Stimulated activated CD8-positive, alpha-beta memory T cell treated with anti-CD3 and anti-CD28 coated beads, Interleukin-4, amount 100 ng/mL, for 4 hours (primary cell): ENCODE results near the gene DDB1.
A peak's percentile ranks its signal among the peaks of the same experiment; 100 is the strongest.

Source experiments
- DNase-seq, 2 donors: peaks; one replicate each; pipeline ENCODE4 v3.0.0-alpha.2; 2020; ENCODE audit warnings: low read depth in 2 of 2, low spot score in 1 of 2

The DDB1 gene

DNA sequence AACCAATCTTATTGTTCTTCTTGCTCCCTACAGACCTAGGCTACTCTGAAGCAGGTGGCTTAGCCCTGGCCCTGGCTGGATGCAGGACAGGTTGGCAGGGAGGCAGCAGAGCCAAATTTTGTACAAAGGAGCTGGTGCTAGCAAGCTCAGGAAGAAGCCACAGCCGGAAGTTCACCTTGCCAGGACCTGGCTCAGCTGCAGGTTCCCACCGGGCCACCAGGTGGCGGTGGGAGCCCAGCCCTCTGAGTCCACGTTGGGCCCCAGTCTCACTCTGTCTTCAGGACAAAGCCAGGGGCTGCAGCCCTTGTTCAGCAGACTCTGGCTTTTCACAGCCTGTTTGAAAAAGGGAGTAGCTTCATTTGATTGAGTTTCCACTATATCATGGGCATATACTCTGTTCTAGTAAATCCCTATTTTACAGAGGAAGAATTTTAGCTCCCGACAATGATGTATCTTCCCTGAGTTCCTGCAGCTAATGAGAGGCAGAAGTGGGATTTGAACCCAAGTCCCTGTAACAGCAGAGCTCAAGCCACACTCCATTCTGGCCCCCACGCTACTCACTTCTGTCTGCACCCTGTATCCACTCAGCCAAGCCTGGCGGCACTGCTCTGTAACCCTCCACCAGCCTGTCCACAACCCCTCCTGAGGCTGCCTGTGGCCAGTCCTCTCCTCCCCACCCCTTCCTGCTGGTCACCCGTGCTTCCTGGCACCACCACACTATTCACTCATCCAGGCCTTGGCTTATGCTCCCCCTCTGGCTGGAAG lies 3.4 kb upstream of the DDB1 start:
- peak; percentile 51 to 55 for DNase-seq

- no peak for DNase-seq
Observed at GRCh38 chr11:61335355-61335710, 2.4 kb upstream of the DDB1 start.

DNA sequence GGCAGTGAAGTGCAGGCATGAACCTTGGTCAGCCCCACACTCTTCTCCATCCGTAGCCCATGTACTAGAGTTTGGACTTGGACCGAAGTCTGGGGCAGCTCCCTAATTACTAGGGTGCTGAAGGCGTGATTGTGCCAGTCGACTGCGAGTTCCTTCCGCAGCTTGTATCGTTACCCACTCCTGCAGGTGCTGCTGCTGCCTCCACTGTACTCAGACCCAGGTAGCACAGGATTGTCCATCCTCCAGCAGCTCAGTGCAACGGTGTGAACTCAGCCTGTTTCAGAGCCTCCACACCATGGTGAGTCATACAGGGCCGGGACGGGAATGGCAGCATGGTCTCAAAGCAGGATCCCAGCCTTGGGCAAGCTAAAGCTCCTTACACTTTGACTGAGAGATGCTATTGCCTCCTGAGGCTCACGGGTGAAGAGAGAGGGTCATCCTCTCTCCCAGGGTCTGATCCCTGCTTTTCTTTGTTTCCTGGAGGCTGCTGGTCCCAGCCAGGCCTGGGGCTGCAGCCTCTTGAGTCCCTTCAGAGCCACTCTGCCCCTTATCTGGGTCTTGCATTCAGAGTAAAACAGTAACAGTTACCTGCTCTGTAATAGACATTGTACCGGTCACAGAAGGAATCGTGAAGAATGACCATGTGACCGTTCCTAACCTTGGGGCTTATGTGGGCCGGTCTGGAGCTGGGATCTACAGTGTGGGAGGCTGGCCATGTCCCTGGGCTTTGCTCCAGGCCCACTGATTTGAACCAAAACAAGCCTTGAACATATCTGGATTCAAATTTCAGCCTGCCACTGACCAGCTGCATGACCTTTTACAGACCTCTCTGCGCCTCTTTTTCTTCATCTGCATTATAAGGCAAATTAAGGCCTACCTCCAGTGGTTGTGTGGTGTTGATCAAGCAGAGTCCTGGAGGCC lies 1.8 kb upstream of the DDB1 start:
- no peak for DNase-seq

- DNase-seq: no peak
Observed at GRCh38 chr11:61333550-61334433, 887 bp upstream of the DDB1 start.

DNA sequence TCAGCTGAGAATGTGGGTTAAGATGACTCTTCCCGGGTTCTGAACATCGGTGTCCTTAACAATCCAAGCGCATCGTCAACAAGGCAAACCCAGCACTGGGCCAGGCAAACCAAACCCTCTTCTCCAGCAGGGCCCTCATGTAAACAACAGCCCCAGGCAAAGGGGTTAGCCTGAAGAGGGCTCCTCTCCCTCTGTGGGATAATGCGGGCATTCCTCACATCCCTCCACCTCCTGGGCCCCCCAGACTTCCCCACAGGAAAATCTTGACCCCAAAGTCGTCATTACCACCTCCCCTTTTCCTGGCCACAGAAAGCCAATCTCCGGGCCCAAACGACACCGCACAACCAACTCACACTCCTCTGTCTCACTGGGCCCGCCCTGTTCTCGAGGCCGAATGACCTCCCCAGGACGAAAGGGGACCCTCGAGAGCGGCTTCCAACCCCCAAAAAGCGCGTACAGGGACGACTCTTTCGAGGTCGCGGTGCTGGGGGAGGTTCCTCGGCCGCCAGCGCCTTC lies 566 bp downstream of the DDB1 start:
- DNase-seq: no peak

- no peak for DNase-seq
Observed at GRCh38 chr11:61331651-61332050, 1.3 kb downstream of the DDB1 start.

GRCh38 chr11:61329871-61330270 lies 3.0 kb downstream of the DDB1 start:
- no peak for DNase-seq

DNA sequence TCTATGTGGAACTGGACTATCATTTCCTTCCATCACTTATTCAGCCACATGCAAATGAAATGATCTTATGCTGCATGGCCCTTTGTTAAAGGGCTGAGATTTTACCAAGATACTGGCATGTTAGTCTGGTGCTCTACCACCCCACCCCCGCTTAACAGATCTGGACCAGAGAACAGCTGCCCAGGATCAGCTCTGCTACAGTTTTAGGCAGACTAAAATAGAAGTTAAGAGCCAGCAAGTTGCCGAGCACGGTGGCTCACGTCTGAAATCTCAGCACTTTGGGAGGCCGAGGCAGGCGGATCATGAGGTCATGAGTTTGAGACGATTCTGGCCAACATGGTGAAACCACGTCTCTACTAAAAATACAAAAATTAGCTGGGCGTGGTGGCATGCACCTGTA lies 4.6 kb downstream of the DDB1 start:
- no peak for DNase-seq

GRCh38 chr11:61327669-61328071 lies 5.2 kb downstream of the DDB1 start:
- DNase-seq: no peak

GRCh38 chr11:61325649-61326414 lies 7.1 kb downstream of the DDB1 start:
- DNase-seq: no peak

- DNase-seq: no peak
Observed at GRCh38 chr11:61315260-61315659, 17.6 kb downstream of the DDB1 start.

DNA sequence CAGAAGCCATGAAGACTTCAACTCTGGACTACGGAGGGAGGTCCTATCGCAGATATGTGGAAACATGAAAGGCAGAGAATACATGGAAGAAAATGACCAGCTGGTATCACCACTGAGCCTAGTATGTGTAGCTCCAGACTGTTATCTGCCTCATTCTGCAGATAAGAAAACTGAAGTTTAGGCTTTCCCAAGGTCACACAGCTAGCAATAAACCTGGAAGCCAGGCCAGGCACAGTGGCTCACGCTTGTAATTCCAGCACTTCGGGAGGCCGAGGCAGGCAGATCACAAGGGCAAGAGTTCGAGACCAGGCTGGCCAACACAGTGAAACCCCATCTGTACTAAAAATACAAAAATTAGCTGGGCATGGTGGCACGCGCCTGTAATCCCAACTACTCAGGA lies 22.2 kb downstream of the DDB1 start:
- no peak for DNase-seq

GRCh38 chr11:61309739-61310138 lies 23.2 kb downstream of the DDB1 start:
- no peak for DNase-seq

GRCh38 chr11:61309141-61309540 lies 23.8 kb downstream of the DDB1 start:
- DNase-seq: no peak

DNA sequence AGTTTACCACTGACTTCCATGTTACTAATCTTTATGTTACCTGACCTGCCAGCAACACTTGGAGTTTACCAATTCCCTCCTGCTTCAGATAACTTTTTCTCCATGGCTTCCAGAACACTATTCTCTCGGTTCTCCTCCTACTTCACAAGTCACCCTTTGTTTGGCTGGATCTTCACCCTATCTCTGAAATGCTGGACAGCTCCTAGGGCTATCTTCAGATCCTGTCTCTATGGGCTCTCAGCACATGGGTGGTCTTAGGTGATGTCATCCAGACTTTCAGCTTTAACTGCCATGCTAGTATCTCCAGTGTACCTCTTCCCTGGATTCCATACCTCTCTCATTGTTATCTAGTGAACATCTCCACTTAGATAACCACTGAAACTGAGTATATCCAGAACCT lies 25.6 kb downstream of the DDB1 start:
- no peak for DNase-seq

DNA sequence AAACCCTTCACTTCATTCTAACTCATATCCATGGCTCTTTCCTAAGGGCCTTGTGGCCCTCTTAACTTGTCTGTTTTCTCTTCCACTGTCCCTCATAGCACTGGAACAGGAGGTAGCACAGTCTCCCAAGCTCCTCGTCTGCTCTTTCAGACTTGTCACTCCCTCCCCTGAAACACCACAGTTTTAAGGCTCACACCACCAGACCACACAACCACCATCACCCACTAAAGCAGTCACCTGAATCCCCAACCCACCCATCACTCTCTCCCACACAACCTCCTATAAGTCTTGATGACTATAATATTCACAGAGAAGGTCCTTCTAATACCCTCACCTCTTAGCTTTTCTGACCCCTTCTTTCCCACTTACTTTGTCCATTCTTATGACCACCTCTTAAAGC lies 26.7 kb downstream of the DDB1 start:
- DNase-seq: no peak

- no peak for DNase-seq
Observed at GRCh38 chr11:61305417-61305816, 27.5 kb downstream of the DDB1 start.

DNA sequence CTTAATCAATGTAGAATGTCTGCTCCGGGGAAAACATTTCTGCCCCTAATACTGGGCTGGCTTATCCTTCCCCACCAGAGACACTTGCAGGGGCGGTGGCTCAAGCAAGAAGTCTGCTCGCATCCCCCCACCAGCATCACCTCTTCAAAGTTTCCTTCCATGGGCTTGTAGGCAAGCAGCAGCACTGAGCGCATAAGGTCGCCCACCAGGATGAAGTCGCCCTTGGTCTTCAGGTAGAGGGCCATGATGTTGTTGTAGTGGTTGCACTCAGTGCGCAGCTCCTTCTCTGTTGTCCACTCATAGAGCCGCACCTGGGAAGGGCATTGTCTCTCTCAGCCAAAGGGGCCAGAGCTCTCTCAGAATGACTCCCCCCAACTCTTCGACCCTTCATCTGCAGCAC lies 29.2 kb downstream of the DDB1 start:
- DNase-seq: no peak

DNA sequence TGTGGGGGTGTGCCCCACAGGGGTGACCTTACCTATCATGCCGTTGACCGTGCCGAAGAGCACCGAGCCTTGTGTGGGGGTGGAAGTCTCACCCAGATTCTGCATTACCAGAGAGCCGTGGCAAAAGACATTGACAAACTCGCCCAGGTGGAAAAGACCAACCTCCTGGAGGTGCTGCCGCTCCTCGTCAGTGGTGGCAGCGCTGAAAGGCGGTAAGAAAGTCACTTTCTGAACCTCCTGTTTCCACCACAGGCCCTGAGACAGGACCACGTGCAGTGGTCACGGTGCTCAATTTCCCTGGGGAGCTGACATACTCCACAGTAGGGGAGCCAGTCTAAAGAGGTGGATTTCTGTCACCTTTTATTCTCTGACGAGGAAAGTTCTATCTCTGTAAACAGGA lies 30.4 kb downstream of the DDB1 start:
- no peak for DNase-seq

- no peak for DNase-seq
Observed at GRCh38 chr11:61298663-61299244, 34.2 kb downstream of the DDB1 start.
